Pulmonary artery endothelial cell (primary cell): Measurements from ENCODE around the gene LONP2. TPM values are rescaled to one million over a fixed set of nuclear protein-coding genes. Genes with fewer than 3 reads are reported as not detected.

Experiments
- DNase-seq: peaks from one replicate; pipeline ENCODE4 v3.0.0-alpha.2; 2011; ENCODE audit warnings: low read depth, low spot score
- total RNA-seq: library from RNA; depleted of rRNA; stranded (reverse); fragments of >200 nt; gene quantifications from 2 replicates; pipeline ENCODE4 v1.2.3, GENCODE V29; 2014

LONP2 gene, protein sequence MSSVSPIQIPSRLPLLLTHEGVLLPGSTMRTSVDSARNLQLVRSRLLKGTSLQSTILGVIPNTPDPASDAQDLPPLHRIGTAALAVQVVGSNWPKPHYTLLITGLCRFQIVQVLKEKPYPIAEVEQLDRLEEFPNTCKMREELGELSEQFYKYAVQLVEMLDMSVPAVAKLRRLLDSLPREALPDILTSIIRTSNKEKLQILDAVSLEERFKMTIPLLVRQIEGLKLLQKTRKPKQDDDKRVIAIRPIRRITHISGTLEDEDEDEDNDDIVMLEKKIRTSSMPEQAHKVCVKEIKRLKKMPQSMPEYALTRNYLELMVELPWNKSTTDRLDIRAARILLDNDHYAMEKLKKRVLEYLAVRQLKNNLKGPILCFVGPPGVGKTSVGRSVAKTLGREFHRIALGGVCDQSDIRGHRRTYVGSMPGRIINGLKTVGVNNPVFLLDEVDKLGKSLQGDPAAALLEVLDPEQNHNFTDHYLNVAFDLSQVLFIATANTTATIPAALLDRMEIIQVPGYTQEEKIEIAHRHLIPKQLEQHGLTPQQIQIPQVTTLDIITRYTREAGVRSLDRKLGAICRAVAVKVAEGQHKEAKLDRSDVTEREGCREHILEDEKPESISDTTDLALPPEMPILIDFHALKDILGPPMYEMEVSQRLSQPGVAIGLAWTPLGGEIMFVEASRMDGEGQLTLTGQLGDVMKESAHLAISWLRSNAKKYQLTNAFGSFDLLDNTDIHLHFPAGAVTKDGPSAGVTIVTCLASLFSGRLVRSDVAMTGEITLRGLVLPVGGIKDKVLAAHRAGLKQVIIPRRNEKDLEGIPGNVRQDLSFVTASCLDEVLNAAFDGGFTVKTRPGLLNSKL
- total RNA-seq, result 26.9 and 44.5 TPM in 2 replicates

DNA sequence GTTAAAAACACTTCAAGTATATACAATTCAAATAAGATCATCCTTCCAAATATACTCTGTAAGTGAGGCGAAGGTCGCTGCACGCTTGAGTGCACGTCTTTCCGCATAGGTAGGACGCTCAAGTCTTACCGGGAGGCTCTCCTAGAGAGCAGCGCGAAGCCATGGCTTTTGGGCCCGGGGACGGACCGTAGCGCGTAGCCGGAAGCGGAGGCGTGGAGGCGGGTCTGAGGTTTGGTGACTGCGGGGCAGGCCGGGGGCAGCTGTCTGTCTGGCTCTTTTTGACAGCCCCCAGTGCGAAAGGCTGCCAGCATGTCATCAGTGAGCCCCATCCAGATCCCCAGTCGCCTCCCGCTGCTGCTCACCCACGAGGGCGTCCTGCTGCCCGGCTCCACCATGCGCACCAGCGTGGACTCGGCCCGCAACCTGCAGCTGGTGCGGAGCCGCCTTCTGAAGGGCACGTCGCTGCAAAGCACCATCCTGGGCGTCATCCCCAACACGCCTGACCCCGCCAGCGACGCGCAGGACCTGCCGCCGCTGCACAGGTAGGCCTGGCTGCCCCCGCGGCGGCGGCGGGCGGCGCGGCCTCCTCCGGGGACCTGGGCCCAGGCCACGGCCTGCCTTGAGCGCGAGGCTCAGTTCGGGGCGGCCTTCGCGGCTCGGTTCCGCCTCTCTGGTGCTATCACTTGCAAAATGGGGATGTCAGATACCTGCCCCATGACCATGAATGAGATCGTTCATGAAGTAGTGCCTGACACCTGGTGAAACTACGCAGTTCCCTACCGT, at the start of gene LONP2:
Gene LONP2 (plus strand): TSS at position 221 of the 783 bp plus-strand sequence. CDS start 89 bp downstream, at position 310.
- peak; percentile 62 for DNase-seq

DNA sequence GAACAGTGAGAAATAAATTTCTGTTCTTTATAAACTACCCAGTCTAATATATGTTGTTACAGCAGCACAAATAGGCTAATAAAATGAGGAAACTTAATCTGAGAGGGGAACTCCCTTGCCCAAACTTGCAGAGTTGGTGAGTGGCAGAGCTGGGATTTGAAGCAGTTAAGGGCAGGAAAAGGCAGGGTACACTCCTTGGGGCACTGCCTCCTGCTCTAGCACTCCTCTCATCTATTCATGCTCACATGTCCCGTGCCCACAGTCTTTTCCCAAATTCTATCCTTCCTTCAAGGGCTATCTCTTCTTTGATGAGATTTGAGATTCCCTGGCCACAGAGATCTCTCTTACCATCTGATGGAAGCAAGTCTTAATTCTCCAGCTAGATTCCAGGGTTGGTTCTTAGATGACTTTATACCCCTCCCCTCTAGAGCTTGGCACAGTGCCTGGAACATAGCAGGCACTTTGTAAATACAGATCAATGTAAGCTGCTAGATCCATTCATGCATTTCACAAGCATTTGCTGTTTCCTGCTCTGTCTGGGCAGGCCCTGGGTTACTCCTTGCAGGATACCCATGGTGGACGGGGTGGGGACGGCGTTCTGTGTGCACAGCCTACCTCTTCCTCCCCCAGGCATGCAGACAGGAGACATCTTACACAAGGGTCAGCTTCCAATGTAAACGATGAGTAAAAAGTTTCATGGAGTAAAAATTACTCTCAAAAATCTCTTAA, 49.1 kb upstream of the LONP2 start:
- no peak for DNase-seq

DNA sequence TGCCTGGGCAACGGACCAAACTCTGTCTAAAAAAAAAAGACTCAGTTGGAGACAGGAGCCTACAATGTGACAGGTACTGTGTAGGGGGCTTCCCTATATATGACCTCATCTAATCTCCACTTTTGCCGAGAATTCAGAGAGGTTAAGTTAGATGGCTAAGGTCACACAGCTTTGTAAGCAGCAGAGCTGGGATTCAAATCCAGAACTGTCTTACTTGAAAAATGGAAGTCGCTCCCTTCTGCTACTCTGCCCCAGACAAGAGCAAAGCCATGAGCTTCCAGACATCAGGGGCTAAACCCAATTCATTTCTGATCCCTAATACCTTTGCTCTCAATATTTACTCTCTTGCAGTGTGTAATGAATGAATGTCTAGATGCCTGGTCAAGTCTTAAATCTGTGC, 46.8 kb upstream of the LONP2 start:
- no peak for DNase-seq

DNA sequence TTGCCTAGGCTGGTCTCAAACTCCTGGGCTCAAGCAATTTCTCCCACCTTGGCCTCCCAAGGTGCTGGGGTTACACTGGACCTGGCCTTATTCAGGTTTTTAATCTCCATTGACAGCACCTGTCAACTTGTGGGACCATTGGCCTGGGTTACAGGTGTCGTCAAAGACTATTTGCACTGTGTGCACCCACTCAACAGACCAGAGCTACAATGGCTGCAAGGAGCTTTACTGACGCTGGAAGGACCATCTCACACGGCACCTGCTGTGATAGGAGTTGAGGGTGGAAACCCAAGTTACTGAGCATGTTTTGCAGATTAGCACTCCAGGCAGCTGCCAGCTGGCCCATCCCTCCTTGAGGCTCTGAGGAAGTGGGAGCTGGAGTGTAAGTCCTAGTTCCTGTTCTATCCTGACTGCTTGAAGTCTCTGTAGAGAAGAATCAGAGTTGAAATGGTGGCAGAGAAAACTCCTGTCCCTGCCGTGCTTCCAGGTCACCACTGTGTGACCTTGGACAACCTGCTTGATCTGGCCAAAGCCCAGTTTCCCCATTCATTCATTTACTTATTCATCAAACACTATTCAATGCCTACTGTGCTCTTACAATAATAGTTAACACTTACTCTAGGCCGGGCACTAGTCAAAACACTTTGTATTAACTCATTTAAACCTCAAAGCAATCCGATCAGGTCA, 42.4 kb upstream of the LONP2 start:
- DNase-seq, result no peak

DNA sequence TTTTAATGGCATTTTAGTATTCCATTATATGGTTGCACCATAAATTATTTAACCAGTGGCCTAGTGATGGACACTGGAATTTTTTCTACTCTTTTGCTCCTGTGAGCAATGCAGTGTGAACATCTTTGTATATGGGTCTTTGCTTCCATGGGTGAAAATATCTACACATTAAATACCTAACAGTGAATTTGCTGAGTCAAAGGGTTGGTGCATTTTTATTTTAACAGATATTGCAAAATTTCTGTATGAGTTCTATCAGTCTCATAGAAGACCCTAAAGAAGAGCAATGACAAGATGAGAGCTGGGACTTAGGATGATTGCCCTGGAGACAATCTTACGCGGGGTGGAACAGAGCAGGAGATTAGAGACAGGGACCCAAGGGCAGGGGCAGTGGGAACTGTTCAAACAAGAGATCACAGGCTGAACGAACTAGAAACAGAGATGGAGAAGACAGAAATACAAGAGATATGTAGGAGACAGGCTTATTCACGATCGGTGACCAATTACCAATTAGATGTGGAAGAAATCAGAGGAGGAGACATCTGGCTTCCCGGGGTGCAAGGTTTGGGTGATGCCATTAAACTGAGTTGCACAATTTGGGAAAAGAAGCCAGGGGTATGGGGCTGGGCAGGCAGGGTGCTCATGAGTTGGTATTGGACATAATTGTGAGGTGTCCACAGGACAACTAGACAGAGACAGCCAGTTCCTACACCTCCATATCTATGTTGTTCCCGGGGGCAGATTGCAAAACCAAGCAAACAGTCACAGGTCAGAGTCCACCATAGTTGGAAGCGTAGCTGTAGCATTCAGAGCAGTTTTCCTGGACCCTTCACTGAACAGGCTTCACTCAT, 39.9 kb upstream of the LONP2 start:
- DNase-seq, result no peak

DNA sequence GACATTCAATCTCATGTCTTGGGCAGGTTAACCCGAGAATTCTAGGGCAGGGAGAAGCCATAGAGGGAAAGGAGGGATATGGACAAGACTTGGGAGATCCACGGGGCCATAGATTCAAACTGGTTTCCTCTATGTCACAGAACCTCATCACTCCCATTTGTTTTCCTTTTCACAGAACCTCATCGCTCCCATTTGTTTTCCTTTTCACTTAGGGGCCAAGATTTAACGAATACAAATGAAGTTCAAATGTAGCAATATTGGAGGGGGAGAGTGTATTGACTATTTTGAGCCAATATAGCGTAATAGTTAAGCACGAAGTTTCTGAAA, 39.3 kb upstream of the LONP2 start:
- DNase-seq, result no peak

DNA sequence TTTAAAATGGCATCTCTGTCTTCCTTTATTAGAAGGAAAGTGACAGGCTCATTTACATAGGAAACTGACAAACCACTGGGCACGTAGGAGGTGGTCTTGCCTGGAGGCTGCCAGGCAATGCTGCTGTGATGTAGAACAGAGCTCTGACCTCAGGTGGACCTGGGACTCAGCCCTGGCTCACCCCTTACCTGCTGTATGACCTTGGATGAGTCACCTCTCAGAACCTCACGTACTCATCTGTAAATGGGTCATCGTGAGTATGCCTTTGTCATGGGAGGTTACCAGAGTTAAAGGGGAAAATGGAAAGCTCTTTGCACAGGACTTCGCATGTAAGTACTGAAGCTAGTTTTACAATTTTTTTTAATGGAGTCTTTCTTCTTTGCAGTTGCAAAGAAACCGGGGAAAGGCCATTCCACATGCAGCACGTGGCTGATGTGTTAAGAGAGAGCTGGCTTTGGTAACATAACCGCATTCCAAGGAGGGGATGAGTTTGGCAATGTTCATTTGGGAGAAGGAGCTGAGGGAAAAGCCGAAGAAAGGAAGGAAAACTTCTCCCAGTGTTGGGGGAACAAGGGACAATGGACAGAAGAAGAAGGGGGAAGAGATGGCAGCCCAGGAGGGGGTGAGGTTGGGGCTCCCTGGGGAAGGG, 37.4 kb upstream of the LONP2 start:
- no peak for DNase-seq

DNA sequence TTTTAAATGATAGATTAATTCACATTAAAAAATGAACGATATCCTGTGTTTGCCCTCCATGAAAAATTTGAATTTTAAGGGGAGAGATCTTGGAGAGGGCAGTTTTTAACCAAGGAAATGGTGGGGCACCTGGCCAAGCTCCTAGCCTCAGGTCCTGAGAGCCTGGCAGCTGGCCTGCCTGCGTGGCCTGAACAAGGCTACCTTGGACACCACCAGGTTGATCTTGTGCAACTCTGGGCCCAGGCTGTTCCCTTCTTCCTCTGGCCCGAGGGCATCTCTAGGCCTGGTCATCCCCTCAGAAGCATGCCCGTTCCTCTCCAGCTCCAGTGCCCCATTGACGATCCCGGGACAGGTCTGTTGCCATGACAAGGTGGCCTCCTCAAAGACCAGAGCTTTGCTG, 33.4 kb upstream of the LONP2 start:
- DNase-seq, result no peak

DNA sequence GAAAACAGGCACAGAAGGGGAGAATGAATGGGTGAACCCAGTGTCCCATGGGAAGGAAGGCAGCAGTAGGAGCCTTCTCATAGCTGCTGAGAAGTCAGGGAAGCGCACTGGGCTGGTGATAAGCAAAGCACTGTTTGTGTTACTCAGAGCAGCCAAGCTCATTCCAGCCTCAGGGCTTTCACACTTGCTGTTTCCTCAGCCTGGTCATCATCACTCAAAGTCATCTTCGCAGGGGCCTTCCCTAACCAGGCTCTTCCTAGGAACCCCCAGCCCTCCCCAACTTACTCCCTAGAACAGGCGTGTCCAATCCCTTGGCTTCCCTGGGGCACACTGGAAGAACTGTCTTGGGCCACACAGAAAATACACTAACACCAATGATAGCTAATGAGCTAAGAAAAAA, 32.1 kb upstream of the LONP2 start:
- DNase-seq, result no peak

DNA sequence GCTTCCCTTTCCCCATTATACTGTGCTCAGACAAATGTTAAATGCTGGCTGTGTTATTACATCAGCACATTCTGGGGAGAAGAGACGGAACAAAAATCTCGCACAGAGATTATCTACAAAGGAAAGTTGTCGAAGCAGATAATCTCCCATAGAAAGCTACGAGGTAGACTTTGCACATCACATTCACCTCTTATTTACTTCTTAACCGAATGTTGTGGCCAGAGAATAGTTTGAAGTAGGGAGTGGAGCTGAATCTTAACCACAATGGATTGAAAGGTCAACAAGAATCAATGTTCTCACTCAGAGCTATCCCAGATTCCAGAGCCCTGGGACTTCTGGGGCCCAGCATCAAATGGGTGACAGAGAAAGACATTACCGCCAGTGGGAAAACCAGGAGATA, 28.4 kb upstream of the LONP2 start:
- DNase-seq, result no peak

DNA sequence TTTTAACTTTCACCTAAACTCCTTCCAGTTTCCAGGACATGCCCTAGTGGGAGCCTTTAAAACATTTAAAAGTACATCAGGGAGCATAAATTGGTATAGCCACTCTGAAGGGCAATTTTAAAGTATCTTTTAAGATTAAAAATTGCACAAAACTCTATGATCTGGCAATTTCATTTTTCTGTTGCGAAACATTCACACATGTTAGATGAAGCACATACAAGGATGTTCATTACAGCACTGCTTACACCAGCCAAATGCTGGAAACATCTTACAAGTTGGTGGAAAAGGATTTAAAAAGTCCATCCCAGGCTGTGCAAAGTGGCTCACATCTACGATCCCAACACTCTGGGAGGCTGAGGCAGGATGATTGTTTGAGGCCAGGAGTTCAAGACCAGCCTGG, 26.4 kb upstream of the LONP2 start:
- DNase-seq, result no peak

DNA sequence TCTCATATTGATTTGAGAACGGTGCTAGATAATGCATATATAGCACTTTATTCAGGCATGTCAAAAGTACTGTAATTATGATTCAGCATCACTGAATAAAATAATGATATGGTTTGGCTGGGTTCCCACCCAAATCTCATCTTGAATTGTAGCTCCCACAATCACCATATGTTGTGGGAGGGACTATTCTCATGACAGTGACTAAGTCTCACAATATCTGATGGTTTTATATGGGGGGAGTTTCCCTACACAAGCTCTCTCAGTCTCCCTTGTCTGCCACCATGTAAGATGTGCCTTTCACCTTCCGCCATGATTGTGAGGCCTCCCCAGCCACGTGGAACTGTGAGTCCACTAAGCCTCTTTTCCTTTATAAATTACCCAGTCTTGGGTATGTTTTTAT, 25.6 kb upstream of the LONP2 start:
- DNase-seq, result no peak

DNA sequence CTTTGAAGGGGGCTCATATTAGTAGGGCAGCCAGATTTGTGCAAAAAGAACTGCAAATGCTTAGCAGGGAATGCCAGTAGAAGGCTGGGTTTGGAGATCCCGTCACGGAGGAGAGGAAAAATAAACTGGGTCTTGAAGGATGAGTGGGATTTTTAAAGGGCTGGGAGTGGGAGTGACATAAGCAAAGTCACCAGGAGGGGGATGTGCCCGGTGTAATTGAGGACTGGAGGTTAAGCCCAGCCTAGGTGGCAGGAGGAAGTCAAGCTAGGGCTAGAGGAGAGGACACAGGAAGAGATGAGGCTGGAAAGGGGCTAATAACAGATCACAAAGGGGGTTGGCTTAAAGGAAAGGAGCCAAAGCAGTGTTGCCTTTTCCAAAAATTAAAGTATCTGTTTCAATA, 23.2 kb upstream of the LONP2 start:
- DNase-seq, result no peak

DNA sequence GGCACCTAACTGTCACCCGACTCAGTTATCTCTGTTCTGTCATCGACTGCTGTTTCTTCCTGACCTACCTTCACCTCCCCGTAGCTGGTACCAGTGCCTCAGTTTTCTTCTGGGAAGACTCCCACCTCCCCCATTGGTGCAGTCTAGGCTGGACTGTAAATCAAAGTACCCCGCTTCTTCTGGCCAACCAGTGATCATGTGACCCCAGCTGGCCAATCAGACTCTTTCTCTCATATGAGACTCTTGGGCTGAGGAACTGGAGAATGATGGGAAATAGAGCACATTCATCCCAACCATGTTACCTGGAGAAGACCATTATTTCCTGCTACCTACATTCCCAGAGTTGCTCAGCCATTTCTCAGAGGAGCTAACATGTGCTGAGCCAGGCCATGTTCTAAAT, 20.6 kb upstream of the LONP2 start:
- no peak for DNase-seq

DNA sequence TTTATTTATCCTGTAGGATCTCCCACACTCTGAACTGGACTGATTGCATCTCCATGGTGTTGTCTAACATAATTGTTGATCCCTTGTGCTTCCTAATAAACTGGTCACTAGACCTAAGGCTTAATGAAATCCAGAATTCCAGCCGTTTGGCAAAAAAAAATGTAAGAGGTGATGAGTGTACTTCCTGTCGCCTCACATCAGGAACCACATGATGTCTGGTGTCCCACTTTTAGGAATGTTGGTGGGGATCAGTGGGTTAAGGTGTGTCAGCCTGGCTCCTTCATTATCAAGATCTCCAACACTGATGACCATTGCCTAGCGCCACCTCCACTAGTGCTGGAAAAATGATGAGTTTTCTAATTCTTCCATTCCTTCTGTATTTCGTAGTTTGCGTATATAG, 18.6 kb upstream of the LONP2 start:
- DNase-seq, result no peak

DNA sequence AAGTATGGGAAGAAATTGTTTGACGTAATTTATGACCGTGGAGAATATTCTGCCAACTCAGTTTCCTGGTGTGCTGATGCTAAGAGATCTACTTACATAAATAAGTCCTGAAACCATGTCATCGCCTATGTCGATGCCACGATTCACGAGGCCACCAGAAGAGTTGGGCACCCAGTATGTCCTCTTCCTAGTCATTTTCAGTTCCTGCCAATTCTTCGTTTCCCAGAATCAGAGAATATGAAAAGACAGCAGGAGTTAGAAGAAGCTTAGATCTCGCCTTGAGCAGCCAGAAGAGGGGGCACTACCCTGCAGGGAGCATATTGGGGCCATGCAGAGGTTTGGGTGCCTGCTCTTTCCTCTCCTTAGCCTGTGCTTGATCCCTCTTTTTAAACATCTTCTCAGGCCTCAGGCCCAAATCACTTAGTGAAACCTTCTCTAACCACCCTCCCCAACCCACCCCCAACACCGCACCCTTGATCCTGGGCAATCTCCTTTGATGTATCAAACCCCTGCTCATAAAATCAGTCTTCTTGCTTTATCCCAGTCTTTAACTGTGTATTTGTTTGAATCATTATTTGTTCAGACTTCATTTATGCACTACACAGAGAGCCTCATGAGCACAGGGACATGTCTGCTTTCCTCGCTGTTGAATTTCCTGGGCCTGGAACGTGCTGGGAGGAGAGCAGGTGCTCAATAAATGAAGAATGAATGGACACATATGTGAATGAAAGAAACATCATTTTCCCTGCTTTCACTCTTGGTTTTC, 12.2 kb upstream of the LONP2 start:
- no peak for DNase-seq

DNA sequence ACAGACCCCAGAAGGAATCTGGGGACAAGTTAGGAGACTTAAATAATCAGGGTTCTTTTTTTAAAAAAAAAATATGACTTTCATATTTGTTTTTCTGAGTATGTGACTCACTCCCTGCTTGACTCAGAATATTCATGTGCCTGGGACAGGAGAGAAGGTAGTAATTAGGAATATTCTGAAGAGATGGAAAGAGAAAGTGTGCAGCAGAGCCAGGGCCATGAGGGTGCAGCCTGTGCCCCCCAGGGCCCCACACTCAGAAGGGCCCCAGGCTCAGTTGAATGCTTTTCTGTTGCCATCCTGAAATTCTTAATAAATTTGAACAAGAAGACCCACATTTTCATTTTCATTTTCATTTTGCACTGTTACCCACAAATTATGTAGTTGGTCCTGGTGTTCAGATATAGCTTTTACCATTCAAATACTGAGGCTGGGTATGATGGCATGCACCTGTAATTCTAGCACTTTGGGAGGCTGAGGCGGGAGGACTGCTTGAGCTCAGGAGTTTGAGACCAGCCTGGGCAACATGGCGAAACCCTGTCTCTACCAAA, 11.5 kb upstream of the LONP2 start:
- DNase-seq, result no peak

DNA sequence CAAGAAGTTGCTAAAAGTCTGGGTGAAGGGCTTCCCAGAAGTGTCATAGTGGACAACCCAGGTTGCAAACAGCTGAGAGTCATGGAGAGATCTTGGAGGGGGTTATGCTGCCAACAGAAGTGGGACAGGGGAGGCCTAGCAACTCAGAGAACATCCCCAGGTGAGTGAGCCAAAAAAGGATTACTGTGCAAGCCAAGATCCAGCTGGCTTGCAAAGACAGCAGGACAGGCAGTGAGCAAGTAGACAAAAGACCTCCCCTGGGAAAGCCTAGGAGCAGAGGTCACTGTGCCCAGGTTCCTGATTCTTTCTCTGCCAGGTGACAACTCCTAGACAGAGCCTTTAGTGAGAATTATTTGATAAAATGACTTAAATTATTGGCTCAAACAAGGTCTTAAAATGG, 9.5 kb upstream of the LONP2 start:
- DNase-seq, result no peak
